Thymus (tissue), 11 donors: ENCODE measurements around the gene IGF2BP2. TPM values are rescaled to one million over a fixed set of nuclear protein-coding genes. Genes with fewer than 3 reads are reported as not detected.

Experiments used
- DNase-seq, 9 donors: peaks; one replicate each; pipeline ENCODE4 v3.0.0-alpha.2; 2013; ENCODE audit warnings: low spot score in 9 of 9, low read depth in 6 of 9, missing footprints in 1 of 9
- H3K27ac ChIP-seq, 2 donors: one replicate each; pipeline ENCODE4 v1.5.1; 2013; ENCODE audit warnings: control low read depth in 1 of 2, low read depth in 1 of 2, low read length in 1 of 2, mild to moderate bottlenecking in 1 of 2, moderate library complexity in 1 of 2
- H3K27me3 ChIP-seq, 2 donors: one replicate each; pipeline ENCODE4 v1.5.1; 2013; ENCODE audit warnings: low read length in 1 of 2; ENCODE audit not compliant: control insufficient read depth in 2 of 2, insufficient read depth in 1 of 2
- H3K36me3 ChIP-seq, 2 donors: one replicate each; pipeline ENCODE4 v1.5.1; 2013; ENCODE audit warnings: low read length in 1 of 2, mild to moderate bottlenecking in 1 of 2, moderate library complexity in 1 of 2; ENCODE audit not compliant: control insufficient read depth in 2 of 2, insufficient read depth in 2 of 2
- H3K4me1 ChIP-seq, 2 donors: one replicate each; pipeline ENCODE4 v1.5.1; 2013; ENCODE audit warnings: low read length in 2 of 2; ENCODE audit not compliant: control insufficient read depth in 2 of 2, insufficient read depth in 2 of 2
- H3K4me3 ChIP-seq, 2 donors: one replicate each; pipeline ENCODE4 v1.5.1; 2013; ENCODE audit warnings: low read length in 2 of 2, control low read depth in 1 of 2, mild to moderate bottlenecking in 1 of 2
- H3K9me3 ChIP-seq, 2 donors: one replicate each; pipeline ENCODE4 v1.5.1; 2013; ENCODE audit warnings: low read length in 1 of 2, mild to moderate bottlenecking in 1 of 2; ENCODE audit not compliant: control insufficient read depth in 2 of 2, insufficient read depth in 1 of 2
- WGBS: extraction: QIAGEN DNeasy Blood & Tissue Kit; methylation state at CpG from one replicate; pipeline ENCODE4 v1.1.7; 2013; 5-methylcytosine and 5-hydroxymethylcytosine counted together
- polyA plus RNA-seq: library from polyadenylated mRNA; stranded (reverse); fragments of 200-250 nt; gene quantifications from one replicate; pipeline ENCODE4 v1.2.3, GENCODE V29; 2013
- total RNA-seq: library from RNA; stranded (reverse); fragments of 120-200 nt; gene quantifications from one replicate; pipeline ENCODE4 v1.2.4, GENCODE V29; 2013
- donor health status: healthy.

Gene IGF2BP2
- total and polyA plus RNA-seq, 2 donors: 2.0 to 12.1 TPM

DNA sequence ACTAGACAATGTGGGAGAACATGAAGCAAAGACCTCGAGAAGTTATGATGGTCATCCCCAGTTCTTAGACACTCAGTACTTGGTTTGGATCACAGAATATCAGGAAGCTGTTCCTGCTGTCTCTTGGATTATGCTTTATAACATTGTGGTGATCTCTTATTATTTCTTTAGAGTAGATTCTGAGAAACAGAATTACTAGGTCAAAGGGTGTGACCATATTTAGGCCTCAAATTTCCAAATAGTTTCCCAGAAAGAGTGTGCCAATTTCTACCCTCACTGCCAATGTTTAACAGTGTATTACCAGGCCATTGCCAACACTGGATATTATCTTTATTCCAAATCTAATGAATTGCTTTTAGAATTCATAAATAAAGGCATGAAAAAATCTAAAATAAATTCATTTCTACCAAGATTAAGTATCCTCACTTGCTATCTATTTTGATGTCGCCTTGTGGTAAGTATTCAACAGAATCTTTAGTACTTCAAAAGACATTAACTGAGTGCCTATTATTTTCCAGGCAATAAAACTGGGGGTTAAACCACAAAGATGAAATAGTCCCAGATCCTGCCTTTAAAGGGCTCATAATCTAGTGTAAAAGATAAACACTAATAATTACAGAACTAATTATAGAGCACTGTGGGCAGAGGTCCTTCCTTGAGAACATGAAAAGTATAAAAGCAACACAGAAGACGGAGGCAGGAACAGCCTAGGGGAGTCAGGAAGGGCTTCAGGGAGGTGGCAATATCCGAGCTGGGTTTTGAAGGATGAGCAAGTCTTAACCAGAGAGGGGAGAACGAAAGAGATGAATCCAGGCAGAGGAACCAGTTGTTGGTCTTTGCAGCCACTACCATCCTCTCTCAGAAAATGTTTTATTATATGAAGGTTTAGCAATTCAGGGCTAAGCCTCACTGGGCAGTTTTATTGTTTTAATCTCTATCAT lies 86.8 kb downstream of the IGF2BP2 start:
- no peaks in the 10 kb centered on the region for H3K36me3 ChIP-seq
- WGBS: 93% methylated on average over 5 of the region's 5 CpGs
- no peak for DNase-seq
- no peaks in the 10 kb centered on the region for H3K9me3 ChIP-seq
- H3K27me3 ChIP-seq: no peaks in the 10 kb centered on the region
- no peak overlapping the region for H3K27ac ChIP-seq
- no peaks in the 10 kb centered on the region for H3K4me1 ChIP-seq
- H3K4me3 ChIP-seq: no peak overlapping the region

DNA sequence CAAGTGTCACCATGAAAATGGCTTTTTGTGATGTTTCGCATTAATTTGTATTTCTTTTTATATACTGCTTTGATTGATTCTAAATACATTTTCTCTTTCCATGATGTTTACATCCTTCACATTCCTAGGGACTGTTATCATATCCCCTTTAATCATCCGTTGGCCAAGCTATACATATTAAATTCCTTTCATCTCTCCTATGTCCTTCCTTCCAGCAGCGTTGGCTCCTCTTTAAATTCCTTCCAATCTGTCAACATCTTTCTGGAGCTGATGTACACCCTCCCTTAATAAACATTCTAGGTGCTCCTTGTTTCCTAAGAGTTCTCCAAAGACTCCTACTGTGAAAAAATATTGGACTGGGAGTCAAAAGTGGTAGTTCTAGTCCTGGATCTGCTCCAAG lies 87.8 kb downstream of the IGF2BP2 start:
- no peak for DNase-seq
- WGBS: 86% methylated on average over 3 of the region's 3 CpGs
- no peak overlapping the region for H3K27ac ChIP-seq

DNA sequence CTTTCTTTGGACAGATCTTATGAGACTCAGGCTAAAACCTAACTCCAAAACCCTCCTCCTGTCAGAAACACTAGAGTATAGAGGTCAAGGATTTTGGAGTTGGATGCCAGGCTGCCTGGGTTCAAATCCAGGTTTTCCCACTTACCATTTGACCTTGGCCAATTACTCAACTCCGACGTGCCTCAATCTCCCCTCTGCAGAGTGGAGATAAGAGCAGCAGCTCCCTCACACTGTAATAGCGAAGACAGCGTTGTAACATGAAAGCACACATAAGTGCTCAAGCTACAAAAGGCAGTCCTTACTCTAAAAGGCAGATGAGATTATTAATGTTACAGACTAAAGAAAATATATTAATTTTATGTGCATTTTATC lies 90.1 kb downstream of the IGF2BP2 start:
- Histone ChIP-seq H3K9me3 (no peaks in the 10 kb centered on the region), H3K4me1 (peaks cover 0 to 4% of the 10 kb centered on the region in 2 donors), H3K27me3 (no peaks in the 10 kb centered on the region), H3K27ac (no peak overlapping the region), H3K4me3 (no peak overlapping the region), H3K36me3 (no peaks in the 10 kb centered on the region)
- WGBS: 98% methylated on average over 4 of the region's 4 CpGs
- no peak for DNase-seq

More for the DNA sequence above, 87.8 kb downstream of the IGF2BP2 start:
- Histone ChIP-seq H3K4me1 (peaks cover 0 to under 1% of the 10 kb centered on the region in 2 donors), H3K36me3 (no peaks in the 10 kb centered on the region), H3K4me3 (no peak overlapping the region), H3K9me3 (no peaks in the 10 kb centered on the region), H3K27me3 (no peaks in the 10 kb centered on the region)

DNA sequence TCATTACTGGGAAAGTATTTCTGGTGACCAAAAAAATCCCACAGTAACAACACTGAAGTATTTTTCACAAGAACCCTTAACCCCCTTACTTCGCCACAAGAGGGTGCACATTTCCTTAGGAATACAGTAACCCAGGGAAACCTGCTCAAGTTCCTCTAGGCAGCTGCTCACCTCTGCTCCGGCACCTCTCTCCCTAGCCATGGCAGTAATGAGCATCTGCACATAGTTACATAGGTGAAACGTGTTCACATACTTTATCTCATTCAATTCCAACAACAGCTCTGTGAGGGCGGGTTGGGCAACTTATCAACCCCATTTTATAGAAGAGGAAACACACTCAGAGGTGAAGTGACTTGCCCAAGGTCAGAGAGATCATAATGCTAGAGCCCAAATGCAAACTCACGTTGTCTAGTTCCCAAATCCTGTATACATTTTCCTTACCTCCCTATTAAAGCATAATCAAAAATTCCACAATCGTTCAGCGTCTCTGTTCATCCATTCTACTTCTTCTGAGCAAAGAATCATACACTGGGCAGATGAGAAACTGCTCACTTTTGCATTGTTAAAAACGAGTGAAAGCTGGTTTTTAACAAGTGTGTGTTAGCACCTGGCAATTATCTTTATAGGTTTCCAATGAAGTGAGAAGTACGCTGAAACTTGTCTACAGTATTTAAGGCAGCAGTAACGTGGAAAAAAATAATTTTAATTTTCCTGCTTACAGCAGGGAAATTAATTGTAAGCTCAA lies 90.7 kb downstream of the IGF2BP2 start:
- no peaks in the 10 kb centered on the region for H3K27me3 ChIP-seq
- whole genome bisulfite sequencing: 89% methylated on average over 10 of the region's 10 CpGs
- no peaks in the 10 kb centered on the region for H3K36me3 ChIP-seq
- peaks cover 0 to 4% of the 10 kb centered on the region in 2 donors for H3K4me1 ChIP-seq
- no peak overlapping the region for H3K27ac ChIP-seq
- no peaks in the 10 kb centered on the region for H3K9me3 ChIP-seq
- DNase-seq: peak in 8 of 9 donors; percentile 26 to 73 (median 40)
- H3K4me3 ChIP-seq: no peak overlapping the region

DNA sequence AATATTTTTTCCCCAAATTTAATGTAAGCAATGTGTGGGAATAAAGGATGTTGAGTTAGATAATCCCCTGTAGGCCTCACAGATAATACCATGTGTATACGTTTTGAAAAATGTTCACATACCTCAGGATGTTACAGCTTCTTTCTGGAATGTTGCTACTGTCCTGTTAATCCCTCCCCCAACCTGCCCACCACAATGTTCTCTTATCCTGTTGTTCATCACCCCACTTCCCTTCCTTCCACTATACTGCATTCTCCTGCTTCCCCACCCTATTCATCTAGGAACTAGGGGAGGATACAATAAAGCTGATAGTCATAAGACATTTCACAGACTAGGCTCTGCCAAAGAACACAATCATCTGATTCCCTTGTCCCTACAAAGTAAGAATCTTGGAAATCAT lies 92.1 kb downstream of the IGF2BP2 start:
- no peak for DNase-seq
- no peaks in the 10 kb centered on the region for H3K9me3 ChIP-seq
- no peak overlapping the region for H3K27ac ChIP-seq
- no peaks in the 10 kb centered on the region for H3K36me3 ChIP-seq
- H3K4me1 ChIP-seq: peaks cover 0 to 4% of the 10 kb centered on the region in 2 donors
- no peaks in the 10 kb centered on the region for H3K27me3 ChIP-seq
- WGBS: 83% methylated on average over 1 of the region's 1 CpG
- no peak overlapping the region for H3K4me3 ChIP-seq

DNA sequence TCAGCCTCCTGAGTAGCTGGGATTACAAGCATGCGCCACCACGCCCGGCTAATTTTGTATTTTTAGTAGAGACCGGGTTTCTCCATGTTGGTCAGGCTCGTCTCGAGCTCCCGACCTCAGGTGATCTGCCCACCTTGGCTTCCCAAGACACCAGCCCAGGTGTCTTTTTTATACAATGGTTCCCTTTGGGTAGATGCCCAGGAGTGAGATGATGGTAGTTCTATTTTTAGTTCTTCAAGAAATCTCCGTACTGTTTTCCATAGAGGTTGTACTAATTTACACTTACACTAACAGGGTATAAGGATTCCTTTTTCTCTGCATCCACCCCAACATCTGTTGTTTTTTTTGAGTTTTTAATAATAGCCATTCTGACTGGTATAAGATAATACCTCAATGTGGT lies 94.3 kb downstream of the IGF2BP2 start:
- no peak overlapping the region for H3K4me3 ChIP-seq
- no peak for DNase-seq
- peaks cover 0 to 4% of the 10 kb centered on the region in 2 donors for H3K4me1 ChIP-seq
- H3K36me3 ChIP-seq: no peaks in the 10 kb centered on the region
- no peaks in the 10 kb centered on the region for H3K9me3 ChIP-seq
- H3K27ac ChIP-seq: no peak overlapping the region
- H3K27me3 ChIP-seq: no peaks in the 10 kb centered on the region
- WGBS: 97% methylated on average over 8 of the region's 8 CpGs

DNA sequence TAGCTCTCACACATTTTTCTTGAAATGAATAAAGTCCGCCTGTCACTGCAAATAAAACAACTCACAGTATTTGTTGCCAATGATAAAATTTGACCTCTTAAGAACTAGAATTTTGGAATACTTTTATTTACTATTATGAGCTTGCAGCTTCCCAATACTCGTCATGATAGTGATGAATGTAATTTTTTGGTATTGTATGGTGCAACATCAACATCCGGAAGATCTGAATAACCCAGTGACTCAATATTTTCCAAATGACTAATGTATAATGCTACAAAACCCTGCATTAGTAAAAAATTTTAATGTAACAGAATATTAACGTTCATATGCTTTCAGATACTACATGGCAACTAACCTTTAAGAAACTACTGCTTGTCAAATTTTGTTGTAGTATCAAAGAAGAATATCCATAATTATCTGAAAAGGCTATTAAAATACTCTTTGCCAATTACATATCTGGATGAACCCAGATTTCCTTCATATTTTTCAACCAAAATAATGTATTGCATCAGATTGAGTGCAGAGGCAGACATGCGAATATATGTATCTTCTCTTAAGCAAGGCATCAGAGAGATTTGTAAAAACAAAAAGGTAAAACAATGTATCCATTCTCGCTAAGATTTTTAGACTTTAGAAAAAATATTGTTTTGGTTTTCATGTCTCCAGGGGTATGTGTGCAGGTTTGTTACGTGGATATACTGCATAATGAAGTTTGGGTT lies 95.3 kb downstream of the IGF2BP2 start:
- 97% methylated on average over 7 of the region's 7 CpGs for WGBS
- Histone ChIP-seq H3K36me3 (no peaks in the 10 kb centered on the region), H3K4me1 (peaks cover 0 to 4% of the 10 kb centered on the region in 2 donors), H3K27ac (no peak overlapping the region), H3K4me3 (no peak overlapping the region), H3K27me3 (no peaks in the 10 kb centered on the region), H3K9me3 (no peaks in the 10 kb centered on the region)
- no peak for DNase-seq

DNA sequence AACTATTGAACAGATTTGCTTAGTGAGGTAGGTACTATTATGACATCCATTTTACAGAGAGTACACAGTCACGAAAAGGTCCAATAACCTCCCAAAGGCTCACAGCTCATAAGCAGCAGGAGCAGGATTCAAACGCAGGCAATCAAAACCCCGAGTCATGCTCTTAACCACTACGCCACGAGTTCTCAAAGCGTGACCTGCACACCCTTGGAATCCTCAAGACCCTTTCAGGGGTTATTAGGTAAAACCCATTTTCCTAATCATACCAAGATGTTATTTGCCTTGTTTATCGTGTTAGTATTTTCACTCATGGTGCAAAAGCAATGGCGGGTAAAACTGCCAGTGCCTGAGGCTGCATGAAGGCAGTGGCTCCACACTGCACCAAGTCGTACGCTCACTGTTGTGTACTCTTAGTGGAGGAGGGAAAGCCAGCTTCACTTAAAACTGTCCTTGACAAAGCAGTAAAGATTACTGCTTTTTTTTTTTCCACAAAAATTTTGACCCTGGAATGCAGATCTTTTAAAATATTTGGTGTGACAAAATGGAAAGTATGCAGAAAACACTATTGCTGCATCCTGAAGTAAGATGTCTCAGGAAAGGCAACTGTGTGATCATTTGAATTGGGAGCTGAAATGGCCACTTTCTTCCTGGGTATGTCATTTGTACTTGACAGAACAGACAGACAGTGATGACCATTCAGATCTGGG lies 96.1 kb downstream of the IGF2BP2 start:
- Histone ChIP-seq H3K4me3 (no peak overlapping the region), H3K36me3 (no peaks in the 10 kb centered on the region), H3K27me3 (no peaks in the 10 kb centered on the region), H3K27ac (no peak overlapping the region), H3K4me1 (peaks cover 0 to 4% of the 10 kb centered on the region in 2 donors), H3K9me3 (no peaks in the 10 kb centered on the region)
- DNase-seq: no peak
- WGBS: 87% methylated on average over 10 of the region's 10 CpGs
